Measurements from ENCODE around the gene SORCS2.
"Not testable (repeated sequence)": the region's sequence is repeated elsewhere in the genome, so short reads cannot be mapped to it uniquely, and the experiment has no call there.

SORCS2 gene

DNA sequence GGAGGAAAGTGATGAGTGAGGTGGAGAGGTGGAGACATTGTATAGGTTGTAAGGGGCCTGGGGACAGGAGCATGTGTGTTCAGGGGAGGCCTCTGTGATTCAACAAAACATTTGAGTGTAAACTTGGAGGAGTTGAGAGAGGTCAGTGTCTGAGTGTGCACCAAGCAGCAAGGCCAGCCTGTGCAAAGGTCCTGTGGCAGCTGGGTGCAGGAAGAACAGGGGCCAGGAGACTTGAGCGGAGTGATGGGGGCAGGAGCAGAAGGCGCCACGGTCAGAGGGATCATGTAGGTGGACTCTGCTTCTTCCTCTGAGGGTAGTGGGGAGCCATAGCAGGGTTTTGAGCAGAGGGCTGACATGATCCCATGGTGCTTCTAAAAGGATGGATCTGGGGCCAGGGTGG, 252.0 kb downstream of the SORCS2 start:
- DNase-seq (ENCODE audit: low read depth, low spot score) = no peak

- DNase-seq (ENCODE audit: low read depth, low spot score) = no peak
These were observed 252.4 kb downstream of the SORCS2 start for GRCh38 chr4:7444731-7445130.

GRCh38 chr4:7447236-7447635, 254.9 kb downstream of the SORCS2 start:
- no peak for DNase-seq (ENCODE audit: low read depth, low spot score)

DNA sequence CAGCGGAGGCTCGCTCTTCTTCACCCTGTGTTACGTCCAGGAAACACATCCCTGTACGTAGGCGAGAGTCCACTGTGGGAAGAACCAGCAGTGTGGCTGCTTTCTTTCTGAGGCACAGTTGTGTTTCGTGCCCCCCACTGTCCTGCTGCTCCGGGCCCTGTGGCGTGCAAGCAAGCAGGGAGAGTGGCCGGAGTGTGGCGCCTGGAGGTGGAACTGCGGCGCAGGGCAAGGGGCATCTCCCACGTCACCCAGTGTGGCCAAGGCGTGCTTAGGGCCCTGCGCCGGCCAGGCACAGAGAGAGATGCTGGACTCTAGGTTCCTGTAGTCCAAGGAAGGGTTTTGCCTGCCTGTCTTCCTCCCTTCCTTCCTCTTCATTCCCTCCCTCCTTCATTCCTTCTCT, 255.7 kb downstream of the SORCS2 start:
- DNase-seq (ENCODE audit: low read depth, low spot score) = no peak

DNA sequence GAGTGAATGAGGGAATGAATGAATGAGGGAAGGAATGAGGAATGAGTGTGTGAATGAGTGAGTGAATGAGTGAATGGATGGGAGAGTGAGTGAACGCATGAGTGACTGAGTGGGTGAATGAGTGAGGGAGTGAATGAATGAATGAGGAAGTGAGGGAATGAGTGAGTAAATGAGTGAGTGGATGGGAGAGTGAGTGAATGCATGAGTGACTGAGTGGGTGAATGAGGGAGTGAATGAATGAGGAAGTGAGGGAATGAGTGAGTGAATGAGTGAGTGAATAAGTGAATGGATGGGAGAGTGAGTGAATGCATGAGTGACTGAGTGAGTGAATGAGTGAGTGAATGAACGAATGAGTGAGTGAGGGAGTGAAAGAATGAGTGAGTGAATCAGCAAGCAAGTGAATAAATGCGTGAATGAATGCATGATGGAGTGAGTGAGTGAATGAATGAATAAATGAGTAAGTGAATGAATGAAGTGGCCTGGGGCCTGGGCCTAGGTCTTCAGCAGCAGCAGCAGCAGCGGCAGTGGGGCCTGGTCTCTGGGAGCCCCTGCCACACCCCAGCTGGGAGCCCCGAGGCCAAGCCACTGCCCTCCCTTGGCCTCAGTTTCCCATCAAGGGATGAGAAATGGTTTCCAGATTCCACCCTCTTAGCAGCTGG, 258.6 kb downstream of the SORCS2 start:
- no peak for DNase-seq (ENCODE audit: low read depth, low spot score)

- DNase-seq (ENCODE audit: low read depth, low spot score) = no peak
These were observed 259.1 kb downstream of the SORCS2 start for GRCh38 chr4:7451434-7451789.

DNA sequence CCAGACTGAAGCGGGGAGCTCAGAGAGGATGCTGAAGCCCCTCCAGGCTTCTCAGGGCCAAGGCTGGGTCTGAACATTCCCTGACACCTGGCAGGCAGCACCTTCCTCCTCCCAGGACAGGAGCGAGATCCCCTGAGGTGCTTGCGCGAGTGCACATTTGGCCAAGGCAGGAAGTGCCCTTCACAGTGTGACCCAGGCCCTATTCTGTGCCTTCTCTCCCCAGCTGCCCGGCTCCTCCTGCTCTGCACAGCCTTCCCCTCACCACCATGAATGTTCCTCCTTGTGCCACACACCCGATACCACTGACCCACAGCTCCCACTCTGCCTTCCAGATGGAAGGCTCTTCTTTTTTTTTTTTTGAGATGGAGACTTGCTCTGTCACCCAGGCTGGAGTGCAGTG, 259.5 kb downstream of the SORCS2 start:
- no peak for DNase-seq (ENCODE audit: low read depth, low spot score)

- DNase-seq (ENCODE audit: low read depth, low spot score) = not testable (repeated sequence)
These were observed 260.5 kb downstream of the SORCS2 start for GRCh38 chr4:7452802-7453201.

- no peak for DNase-seq (ENCODE audit: low read depth, low spot score)
These were observed 265.1 kb downstream of the SORCS2 start for GRCh38 chr4:7457201-7458065.

- no peak for DNase-seq (ENCODE audit: low read depth, low spot score)
These were observed 265.7 kb downstream of the SORCS2 start for GRCh38 chr4:7458066-7458425.

DNA sequence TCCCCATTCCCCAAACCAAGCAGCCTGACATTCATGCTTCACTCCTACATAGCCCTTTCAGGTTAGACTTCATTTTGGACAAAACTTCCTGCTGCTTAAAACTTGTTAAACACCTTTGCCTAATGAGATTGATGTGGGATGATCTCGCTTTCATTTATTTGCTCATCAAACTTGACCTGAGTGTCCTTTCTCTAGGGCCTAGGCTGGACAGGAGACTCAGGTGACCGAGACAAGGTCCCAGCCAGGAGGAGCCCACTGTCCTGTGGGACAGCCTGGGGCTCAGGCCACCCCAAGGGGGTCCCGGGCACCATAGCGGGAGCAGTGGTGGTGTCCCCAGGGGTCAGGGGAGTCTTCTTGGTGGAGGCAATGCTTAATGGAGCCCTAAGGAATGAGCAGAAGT, 266.1 kb downstream of the SORCS2 start:
- DNase-seq (ENCODE audit: low read depth, low spot score) = no peak

GRCh38 chr4:7459471-7459870, 267.1 kb downstream of the SORCS2 start:
- no peak for DNase-seq (ENCODE audit: low read depth, low spot score)

DNA sequence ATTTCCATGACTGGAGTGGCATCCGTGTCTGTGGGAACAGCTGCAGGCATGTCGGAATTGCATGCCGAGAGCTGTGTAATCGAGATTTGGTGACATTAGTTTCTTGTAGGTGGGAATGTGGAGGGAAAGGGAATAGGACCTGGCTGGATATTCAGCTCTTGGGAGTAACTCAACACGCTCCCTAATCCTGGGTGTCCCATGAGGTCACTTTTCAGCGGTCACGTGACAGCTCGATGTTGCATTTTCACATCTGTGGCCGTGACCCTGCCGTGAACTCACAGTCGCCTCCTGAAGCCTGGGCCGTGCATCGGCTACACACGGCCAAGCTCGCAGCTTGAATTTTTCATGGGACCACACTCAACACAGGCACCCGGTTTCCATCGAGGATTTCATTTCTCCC, 268.2 kb downstream of the SORCS2 start:
- no peak for DNase-seq (ENCODE audit: low read depth, low spot score)

- DNase-seq (ENCODE audit: low read depth, low spot score) = no peak
These were observed 268.9 kb downstream of the SORCS2 start for GRCh38 chr4:7461230-7461629.

GRCh38 chr4:7462509-7462971, 270.2 kb downstream of the SORCS2 start:
- DNase-seq (ENCODE audit: low read depth, low spot score) = no peak

DNA sequence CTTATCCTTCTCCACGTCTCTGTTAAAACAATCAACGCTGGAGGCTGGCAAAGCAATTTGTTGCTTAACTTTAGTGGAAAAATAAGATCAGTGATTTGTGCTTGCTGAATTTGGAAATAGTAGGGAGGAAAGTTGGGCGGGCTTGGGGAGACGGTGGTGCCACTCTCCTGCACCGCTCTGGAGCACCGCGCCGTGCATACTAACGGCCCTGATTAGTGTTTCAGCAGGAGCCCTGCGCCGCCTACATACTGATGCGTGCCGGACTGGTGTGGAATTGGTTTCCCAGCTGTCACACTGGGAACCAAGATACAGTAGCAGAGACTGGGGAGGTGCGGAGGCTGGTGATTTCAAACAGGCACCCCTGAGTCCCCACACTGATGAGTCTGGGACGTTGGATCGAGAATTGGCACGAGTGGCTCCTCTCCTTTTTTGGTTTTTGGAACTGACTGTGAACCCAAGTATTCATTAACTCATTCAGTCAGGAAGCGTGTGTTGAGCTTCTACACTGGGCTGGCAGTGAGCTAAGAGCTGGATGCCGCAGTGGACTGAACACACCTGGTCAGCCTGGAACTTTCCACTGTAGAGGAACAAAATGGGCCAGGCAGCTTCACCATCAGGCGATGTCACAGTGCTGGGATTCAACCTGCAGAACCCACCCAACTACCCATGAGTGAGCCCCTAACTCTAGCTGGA, 271.4 kb downstream of the SORCS2 start:
- no peak for DNase-seq (ENCODE audit: low read depth, low spot score)

- DNase-seq (ENCODE audit: low read depth, low spot score) = no peak
These were observed 271.9 kb downstream of the SORCS2 start for GRCh38 chr4:7464259-7464655.

- DNase-seq (ENCODE audit: low read depth, low spot score) = no peak
These were observed 272.7 kb downstream of the SORCS2 start for GRCh38 chr4:7465017-7465416.

DNA sequence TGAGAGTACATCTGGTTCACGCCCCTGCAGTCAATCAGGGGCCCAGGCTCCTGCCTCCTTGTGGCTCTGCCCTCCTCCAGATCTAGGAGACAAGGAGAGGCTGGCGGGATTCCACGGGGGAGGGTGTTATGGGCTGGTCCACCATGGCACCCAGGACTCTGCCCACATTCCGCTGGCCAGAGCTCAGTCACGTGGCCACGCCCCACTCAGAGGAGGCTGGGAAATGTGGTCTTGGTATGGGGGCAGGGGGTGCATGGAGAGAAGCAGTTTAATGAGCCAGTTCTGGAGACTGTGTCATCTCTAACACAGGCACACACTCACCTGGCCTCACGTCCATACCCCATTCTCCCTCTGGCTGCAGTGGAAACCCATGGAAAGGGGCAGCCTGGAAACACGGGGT, 273.9 kb downstream of the SORCS2 start:
- no peak for DNase-seq (ENCODE audit: low read depth, low spot score)

DNA sequence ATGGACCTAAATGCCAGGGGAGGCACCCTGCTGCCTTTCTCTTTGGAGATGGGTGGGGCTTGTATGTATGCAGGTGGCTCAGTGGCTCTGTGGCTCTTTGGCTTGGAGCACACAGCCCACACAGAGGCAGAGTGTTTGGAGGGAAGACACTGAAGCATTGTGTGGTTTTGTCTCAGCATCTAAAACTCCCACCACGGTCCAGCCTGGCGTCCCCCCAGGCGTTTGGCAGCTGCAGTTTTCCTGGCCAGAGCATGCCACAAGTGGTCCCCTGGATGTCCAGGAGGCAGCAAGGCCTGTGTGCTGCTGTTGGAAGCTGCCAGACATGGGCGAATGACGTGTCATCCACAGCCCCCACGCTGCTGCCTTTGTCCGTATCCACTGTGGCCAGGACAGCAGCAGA, 274.6 kb downstream of the SORCS2 start:
- no peak for DNase-seq (ENCODE audit: low read depth, low spot score)

GRCh38 chr4:7467471-7467870, 275.1 kb downstream of the SORCS2 start:
- no peak for DNase-seq (ENCODE audit: low read depth, low spot score)

DNA sequence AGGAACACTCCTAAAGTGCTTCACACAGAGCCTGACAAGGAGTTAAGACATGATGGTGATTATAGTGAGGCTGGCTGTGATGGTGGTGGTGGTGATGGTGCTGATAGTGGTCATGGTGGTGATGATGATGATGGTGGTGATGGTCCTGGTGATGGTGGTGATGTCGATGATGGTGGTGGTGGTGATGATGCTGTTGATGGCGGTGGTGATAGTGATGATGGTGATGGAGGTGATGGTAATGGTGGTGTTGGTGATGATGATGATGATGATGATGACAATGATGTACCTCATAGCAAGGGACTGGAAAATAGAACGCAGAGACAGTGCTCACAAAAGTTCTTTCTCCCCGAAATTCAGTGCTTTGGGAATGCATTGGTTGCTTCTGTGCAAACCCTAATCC, 276.7 kb downstream of the SORCS2 start:
- DNase-seq (ENCODE audit: low read depth, low spot score) = no peak

- no peak for DNase-seq (ENCODE audit: low read depth, low spot score)
These were observed 277.8 kb downstream of the SORCS2 start for GRCh38 chr4:7470111-7470510.

Data from smooth muscle cell of the brain vasculature (primary cell).